ENCODE results near the gene SRPK1.

DNA sequence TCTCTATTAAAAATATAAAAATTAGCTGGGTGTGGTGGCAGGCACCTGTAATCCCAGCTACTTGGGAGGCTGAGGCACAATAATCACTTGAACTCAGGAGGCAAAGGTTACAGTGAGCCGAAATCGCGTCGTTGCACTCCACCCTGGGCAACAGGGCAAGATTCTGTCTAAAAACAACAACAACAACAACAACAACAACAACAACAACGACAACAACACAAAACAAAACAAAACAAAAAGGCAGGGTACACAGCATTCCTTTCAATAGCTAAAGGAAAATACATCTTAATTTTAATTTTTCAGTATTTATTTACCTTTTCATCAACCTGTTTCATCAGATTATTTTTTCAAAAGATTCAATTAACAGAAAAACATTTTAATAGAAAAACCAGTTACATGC is 28.4 kb downstream of the SRPK1 start:
- TF ChIP-seq, protein P1, sequence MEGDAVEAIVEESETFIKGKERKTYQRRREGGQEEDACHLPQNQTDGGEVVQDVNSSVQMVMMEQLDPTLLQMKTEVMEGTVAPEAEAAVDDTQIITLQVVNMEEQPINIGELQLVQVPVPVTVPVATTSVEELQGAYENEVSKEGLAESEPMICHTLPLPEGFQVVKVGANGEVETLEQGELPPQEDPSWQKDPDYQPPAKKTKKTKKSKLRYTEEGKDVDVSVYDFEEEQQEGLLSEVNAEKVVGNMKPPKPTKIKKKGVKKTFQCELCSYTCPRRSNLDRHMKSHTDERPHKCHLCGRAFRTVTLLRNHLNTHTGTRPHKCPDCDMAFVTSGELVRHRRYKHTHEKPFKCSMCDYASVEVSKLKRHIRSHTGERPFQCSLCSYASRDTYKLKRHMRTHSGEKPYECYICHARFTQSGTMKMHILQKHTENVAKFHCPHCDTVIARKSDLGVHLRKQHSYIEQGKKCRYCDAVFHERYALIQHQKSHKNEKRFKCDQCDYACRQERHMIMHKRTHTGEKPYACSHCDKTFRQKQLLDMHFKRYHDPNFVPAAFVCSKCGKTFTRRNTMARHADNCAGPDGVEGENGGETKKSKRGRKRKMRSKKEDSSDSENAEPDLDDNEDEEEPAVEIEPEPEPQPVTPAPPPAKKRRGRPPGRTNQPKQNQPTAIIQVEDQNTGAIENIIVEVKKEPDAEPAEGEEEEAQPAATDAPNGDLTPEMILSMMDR (IDR thresholded peaks at IDR 0.05; ENCODE audit: low read length), result no peak
- no peak for TF ChIP-seq EZH2 (IDR thresholded peaks at IDR 0.05; ENCODE audit: borderline replicate concordance, low read length)
